ENCODE data around the gene RRAS.

RRAS gene

GRCh38 chr19:49594993-49595818 is 44.7 kb downstream of the RRAS start:
- DNase-seq (ENCODE audit: low read depth): no peak

GRCh38 chr19:49594157-49594992 is 45.6 kb downstream of the RRAS start:
- DNase-seq (ENCODE audit: low read depth): no peak

DNA sequence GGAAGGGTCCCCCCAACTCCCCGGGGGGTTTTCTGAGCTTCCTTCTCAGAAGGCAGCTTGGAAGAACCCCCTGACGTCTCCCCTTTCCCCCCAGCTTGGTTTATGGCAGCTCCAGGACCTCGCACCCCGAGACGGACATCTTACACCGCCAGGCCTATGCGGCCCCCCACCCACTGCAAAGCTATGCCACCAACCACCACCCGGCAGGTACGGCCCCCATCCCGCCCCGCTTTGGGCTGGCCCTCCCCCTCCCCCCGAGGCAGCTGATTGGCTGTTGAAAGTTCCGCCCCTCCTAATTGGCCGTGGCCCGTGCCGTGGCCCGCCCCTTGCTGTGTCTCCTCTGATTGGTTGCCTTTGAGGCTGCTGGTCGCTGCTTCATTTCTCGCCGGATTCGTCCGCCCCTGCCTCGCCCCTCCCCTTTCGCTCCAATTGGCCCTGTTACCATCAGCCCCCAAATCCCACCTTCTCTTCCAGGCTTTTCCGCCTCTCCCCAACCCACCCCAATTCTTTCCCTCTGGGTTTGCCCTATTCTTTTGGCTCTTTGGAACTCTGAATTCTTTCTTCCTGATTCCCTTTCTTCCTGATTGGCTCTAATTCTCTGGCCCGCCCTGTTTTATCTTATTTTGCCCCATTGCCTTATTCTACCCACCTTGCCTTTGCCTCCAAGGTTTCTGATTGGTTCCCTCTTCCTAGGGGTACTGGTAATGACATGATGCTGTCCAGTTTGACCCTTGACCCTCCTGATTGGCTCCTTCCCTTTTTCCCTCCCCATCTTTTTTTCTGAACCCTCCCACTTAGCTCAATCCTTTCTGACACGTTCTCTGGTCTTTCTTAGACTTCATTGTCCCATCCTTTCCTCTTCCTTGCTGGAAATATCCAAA is 46.5 kb downstream of the RRAS start:
- DNase-seq (ENCODE audit: low read depth): peak; percentile 92

GRCh38 chr19:49592486-49593232 is 47.3 kb downstream of the RRAS start:
- peak; percentile 29 for DNase-seq (ENCODE audit: low read depth)

DNA sequence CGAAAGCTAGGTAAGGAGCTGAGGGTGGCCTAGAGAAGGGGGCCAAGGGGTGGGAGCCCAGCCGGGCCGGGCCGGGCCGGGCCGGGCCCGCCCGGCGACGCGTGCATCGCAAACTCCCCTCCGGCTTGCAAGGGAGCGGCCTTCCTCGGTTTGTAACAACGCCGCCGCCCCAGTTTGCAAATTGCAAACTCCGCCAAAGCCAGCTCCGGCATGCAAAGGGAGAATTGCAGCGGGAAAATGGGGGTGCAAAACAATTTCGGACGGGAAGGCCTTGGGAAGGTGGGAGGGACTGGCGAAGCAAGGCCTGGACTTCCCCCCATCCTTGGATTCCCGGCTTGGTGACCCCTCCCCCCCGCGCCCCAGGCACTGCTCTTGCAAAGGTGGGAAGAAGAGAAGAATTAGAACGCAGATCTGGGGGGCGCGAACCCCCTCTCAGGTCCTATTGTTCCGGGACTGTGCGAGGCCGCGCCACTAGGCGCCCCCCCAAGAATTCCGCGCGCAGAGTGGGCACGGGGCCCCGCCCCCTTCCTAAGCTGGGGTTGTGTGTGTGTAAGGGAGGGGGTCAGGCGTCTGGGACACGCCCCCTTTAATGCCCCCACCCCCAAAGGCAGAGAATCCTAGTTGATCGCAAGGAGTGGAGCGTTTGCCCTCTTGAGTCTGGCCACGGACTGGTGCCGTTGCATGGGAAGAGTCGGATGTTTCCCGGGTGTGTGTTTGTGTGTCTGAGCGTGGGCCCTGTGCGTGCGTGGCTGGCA is 48.0 kb downstream of the RRAS start:
- peak; percentile 42 for DNase-seq (ENCODE audit: low read depth)

- peak; percentile 63 for DNase-seq (ENCODE audit: low read depth)
These were observed 48.8 kb downstream of the RRAS start, which contains the start of gene PRR12 for GRCh38 chr19:49590971-49591730. PRR12 (plus strand) TSS chr19:49591182; CDS start chr19:49591655, 473 bp downstream.

GRCh38 chr19:49590071-49590970 is 49.6 kb downstream of the RRAS start:
- DNase-seq (ENCODE audit: low read depth): peak; percentile 96

DNA sequence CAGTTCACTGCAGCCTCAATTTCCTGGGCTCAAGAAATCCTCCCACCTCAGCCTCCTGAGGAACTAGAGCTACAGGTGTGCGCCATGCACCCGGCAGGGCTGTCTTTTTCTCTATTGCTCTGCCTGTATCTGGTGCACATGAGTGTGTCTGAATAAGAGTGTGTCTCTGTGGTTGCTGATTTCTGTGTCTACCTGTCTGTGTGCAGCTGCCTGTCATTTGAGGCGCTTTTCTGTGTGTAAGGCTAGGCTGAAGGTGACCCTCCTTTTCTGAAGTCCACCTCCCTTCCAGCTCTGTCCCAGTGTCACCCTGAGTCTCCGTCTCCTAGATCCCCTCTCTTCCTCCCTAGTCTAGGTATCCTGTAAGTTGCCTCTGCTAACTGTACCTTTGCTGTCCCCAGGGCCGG is 50.4 kb downstream of the RRAS start:
- DNase-seq (ENCODE audit: low read depth): no peak

DNA sequence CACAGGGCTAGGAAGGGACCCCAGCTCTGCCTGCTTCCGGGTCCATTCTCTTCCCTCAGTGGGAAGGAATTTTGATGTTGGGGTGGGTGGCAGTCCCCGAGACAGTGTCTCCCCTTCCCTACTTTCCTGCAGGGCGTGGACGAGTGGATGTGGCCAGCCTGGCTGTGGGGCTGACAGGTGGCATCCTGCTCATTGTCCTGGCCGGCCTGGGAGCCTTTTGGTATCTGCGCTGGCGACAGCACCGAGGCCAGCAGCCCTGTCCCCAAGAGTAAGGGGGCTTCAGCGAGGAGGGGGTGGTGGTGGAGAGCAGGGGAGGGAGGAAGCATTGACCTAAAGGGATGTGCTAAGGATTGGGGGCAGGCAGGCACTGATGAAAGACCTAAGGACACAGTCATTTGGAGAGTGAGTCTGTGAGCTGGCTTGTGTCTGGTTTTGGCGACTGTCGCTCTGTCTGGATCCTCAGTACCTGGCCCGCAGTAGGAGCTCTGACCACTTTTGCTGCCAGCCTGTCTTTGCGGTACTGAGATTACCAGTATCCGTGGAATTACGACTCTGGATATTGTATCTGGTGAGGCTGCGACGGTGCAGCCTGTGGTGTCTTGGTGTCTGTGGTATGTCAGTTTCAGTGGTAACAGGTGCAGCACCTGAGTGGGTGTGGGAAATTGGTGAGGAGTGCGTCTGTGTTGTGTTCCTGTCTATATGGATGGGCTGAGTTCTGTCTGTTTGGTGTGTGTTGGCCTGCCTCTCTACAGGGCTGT is 51.4 kb downstream of the RRAS start:
- no peak for DNase-seq (ENCODE audit: low read depth)

- DNase-seq (ENCODE audit: low read depth): no peak
These were observed 52.7 kb downstream of the RRAS start for GRCh38 chr19:49587227-49587626.
